C4-2B (cell line): ENCODE measurements around the gene SRSF3.
"Not testable (repeated sequence)": the region's sequence is repeated elsewhere in the genome, so short reads cannot be mapped to it uniquely, and the experiment has no call there.

Experiments used
- CTCF ChIP-seq: fragments of 450-650 bp; conservative IDR thresholded peaks from 2 replicates; pipeline ENCODE4 v1.5.1; 2017; ENCODE audit warnings: mild to moderate bottlenecking
- ZFX ChIP-seq: fragments of 450-650 bp; IDR thresholded peaks from 2 replicates; pipeline ENCODE4 v1.6.1; 2017

- TF ChIP-seq CTCF, ZFX: not testable (repeated sequence)
Observed at GRCh38 chr6:36654469-36654868, 60.3 kb downstream of the SRSF3 start.
